ENCODE results near the gene TIAM2.
"Not testable (repeated sequence)": the region's sequence is repeated elsewhere in the genome, so short reads cannot be mapped to it uniquely, and the experiment has no call there.

Gene TIAM2

GRCh38 chr6:155162682-155163081 lies 167.6 kb downstream of the TIAM2 start:
- DNase-seq (ENCODE audit: low read depth in 2 of 2) = no peak

- DNase-seq (ENCODE audit: low read depth in 2 of 2) = no peak
Observed at GRCh38 chr6:155163601-155164000, 168.5 kb downstream of the TIAM2 start.

- DNase-seq (ENCODE audit: low read depth in 2 of 2) = no peak
Observed at GRCh38 chr6:155165029-155165710, 170.1 kb downstream of the TIAM2 start.

- no peak for DNase-seq (ENCODE audit: low read depth in 2 of 2)
Observed at GRCh38 chr6:155170519-155170918, 175.4 kb downstream of the TIAM2 start.

GRCh38 chr6:155171109-155171746 lies 176.1 kb downstream of the TIAM2 start:
- peak; percentile 82 to 86 for DNase-seq (ENCODE audit: low read depth in 2 of 2)

GRCh38 chr6:155171747-155172449 lies 176.8 kb downstream of the TIAM2 start:
- no peak for DNase-seq (ENCODE audit: low read depth in 2 of 2)

- DNase-seq (ENCODE audit: low read depth in 2 of 2) = no peak
Observed at GRCh38 chr6:155173488-155173887, 178.4 kb downstream of the TIAM2 start.

- DNase-seq (ENCODE audit: low read depth in 2 of 2) = peak; percentile 41 to 54
Observed at GRCh38 chr6:155174576-155175211, 179.6 kb downstream of the TIAM2 start.

GRCh38 chr6:155177363-155177961 lies 182.3 kb downstream of the TIAM2 start:
- DNase-seq (ENCODE audit: low read depth in 2 of 2) = peak in 1 of 2 donors; percentile 45

- no peak for DNase-seq (ENCODE audit: low read depth in 2 of 2)
Observed at GRCh38 chr6:155181498-155181897, 186.4 kb downstream of the TIAM2 start.

GRCh38 chr6:155182103-155182502 lies 187.0 kb downstream of the TIAM2 start:
- no peak for DNase-seq (ENCODE audit: low read depth in 2 of 2)

GRCh38 chr6:155183095-155183494 lies 188.0 kb downstream of the TIAM2 start:
- DNase-seq (ENCODE audit: low read depth in 2 of 2) = no peak

GRCh38 chr6:155185041-155185440 lies 189.9 kb downstream of the TIAM2 start:
- not testable (repeated sequence) for DNase-seq (ENCODE audit: low read depth in 2 of 2)

- DNase-seq (ENCODE audit: low read depth in 2 of 2) = no peak
Observed at GRCh38 chr6:155185544-155185943, 190.4 kb downstream of the TIAM2 start.

- DNase-seq (ENCODE audit: low read depth in 2 of 2) = peak; percentile 64 to 66
Observed at GRCh38 chr6:155186052-155186658, 191.0 kb downstream of the TIAM2 start.

- DNase-seq (ENCODE audit: low read depth in 2 of 2) = no peak
Observed at GRCh38 chr6:155187106-155187505, 192.0 kb downstream of the TIAM2 start.

GRCh38 chr6:155187994-155188706 lies 193.0 kb downstream of the TIAM2 start:
- DNase-seq (ENCODE audit: low read depth in 2 of 2) = no peak

- no peak for DNase-seq (ENCODE audit: low read depth in 2 of 2)
Observed at GRCh38 chr6:155188707-155189496, 193.8 kb downstream of the TIAM2 start.

- DNase-seq (ENCODE audit: low read depth in 2 of 2) = no peak
Observed at GRCh38 chr6:155190677-155191076, 195.6 kb downstream of the TIAM2 start.

GRCh38 chr6:155193526-155193925 lies 198.4 kb downstream of the TIAM2 start:
- no peak for DNase-seq (ENCODE audit: low read depth in 2 of 2)
